GM19238 (cell line): ENCODE results near the gene MRGPRE.

Experiments used
- DNase-seq: peaks from one replicate; pipeline ENCODE4 v3.0.0; 2011; ENCODE audit warnings: low spot score; ENCODE audit not compliant: insufficient read length

Gene MRGPRE

DNA sequence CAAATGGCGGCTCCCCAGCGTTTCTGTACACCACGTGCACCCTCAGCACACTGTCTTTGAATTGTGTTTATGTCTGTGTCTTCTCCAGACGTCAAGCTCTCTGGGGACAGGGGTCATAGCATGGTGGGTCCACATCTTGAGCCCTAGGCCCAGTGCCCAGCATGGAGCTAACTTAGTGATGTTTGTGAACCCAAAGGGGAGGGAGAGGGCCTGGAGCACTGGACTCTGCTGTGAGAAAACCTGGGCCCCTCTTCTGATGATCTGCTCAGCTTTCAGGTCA, 17.9 kb downstream of the MRGPRE start:
- DNase-seq: no peak

DNA sequence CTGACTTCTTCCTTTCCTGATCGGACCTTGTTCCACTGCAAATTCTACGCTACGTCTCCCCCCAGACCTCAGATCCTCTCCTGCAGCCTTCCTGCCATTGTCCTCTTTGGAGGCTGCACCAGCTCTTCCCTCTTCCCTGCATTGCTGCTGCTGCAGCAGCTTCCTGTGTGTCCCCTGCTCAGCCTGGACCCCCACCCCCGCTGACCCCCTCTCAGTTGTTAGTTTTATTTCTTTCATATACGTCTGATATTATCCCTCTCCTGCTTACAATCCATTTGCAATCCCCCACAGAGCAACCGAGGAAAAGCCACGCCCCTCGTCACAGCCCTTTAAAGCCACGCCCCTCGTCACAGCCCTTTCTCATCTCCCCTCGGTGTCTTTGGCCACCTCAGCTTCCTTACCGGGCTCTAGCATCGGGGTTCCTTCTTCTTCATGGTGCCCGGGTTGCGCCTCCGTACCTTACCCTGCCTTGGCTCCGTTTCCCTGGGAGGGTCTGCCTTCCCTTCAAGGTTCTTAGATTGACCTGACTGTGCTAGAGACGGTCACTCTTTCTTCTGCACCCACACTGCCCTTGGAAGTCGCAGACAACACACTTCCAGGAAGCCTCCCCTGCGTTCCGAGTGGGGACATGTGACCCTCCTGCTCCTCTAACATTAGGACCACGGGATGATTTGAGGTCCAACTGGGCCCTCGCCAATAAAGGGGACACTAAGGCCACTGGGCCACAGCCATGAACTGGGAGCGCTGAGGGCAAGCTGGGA, 18.4 kb downstream of the MRGPRE start:
- DNase-seq: no peak

DNA sequence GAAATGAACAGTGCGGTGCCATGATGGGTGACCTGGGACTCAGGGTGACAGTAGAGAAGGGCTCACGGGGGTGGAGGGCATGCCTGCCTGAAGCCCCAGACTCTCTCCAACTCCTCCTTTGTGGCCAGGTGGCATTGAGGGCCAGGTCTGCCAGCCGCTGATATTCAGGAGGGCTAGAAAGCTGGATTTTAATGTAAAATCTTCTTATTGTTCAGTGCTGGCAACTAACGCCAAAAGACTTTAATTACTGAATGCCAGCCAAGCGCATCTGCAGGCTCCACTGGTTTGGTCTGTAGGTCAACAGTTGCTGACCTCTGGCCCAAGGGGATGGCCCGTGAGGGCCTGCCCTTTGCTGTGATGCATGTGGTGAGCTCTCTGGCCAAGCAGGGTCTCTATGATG, 23.9 kb downstream of the MRGPRE start:
- DNase-seq: no peak

DNA sequence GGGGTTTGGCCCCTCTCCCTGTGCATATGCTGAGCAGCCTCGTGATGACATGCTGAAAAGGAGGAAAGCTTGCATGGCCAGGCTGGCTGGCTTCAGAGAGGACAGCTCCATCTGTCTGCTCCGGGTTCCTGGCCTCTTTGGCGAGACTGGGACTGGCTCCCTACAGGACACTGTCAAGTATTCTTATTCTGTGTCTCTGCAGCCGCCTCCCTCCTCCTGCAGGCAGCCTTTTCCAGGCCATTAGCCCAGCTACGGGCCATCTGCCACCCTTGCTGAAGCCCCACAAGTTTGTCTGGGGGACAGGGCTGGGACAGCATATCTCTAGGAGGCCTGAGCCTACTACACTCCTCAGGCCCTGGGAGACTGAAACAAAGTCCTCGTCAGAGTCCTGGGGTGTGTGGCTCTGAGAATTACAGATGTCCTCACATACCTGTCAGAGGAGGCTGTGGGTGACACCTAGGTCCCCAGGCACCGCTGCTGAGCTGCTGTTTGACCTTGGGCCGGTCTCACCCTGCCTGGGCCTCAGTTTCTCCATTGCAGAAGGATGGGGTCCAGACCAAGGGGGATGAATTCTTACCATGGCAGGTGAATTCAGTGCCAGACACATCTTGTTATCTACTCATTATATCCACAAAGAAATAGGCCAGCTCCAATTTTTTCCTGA, 24.6 kb downstream of the MRGPRE start:
- no peak for DNase-seq

DNA sequence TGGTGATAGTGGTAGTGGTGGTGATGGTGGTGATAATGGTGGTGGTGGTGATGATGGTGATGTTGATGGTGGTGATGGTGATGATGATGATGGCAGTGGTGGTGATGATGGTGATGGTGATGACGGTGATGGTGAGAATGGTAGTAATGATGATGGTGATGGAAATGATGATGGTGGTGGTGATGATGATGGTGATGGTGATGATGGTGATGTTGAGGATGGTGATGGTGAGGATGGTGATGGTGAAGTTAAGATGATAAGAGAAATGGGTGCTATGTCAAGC, 25.4 kb downstream of the MRGPRE start:
- DNase-seq: no peak

DNA sequence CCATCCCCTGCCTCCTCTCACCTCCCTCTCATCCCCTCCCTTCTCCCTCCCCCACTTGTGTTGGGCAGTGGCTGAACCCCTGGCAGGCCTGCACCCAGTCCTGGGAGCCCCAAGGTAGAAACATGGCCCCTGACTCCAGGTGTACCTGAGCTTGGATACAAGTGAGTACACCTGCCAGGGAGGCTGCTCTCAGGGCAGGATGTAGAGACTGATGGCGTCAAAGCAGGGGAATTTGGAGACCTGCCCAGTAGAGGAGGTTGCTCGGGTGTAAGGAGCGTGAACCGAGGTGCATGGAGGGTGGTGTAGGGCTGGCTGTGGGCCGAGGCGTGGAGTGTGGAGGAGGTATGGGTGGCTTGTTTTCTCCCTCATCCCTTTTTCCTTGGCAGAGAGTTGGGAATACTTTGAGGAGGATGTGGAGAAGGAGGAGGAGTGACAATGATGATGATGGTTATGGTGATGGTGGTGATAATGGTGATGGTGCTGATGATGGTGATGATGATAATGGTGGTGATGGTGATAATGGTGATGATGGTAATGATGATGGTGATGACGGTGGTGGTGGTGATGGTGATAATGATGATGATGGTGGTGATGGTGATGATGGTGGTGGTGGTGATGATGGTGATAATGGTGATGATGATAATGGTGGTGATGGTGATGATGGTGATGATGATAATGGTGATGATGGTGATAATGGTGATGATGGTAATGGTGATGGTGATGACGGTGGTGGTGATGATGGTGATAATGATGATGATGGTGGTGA, 25.9 kb downstream of the MRGPRE start:
- DNase-seq: no peak

DNA sequence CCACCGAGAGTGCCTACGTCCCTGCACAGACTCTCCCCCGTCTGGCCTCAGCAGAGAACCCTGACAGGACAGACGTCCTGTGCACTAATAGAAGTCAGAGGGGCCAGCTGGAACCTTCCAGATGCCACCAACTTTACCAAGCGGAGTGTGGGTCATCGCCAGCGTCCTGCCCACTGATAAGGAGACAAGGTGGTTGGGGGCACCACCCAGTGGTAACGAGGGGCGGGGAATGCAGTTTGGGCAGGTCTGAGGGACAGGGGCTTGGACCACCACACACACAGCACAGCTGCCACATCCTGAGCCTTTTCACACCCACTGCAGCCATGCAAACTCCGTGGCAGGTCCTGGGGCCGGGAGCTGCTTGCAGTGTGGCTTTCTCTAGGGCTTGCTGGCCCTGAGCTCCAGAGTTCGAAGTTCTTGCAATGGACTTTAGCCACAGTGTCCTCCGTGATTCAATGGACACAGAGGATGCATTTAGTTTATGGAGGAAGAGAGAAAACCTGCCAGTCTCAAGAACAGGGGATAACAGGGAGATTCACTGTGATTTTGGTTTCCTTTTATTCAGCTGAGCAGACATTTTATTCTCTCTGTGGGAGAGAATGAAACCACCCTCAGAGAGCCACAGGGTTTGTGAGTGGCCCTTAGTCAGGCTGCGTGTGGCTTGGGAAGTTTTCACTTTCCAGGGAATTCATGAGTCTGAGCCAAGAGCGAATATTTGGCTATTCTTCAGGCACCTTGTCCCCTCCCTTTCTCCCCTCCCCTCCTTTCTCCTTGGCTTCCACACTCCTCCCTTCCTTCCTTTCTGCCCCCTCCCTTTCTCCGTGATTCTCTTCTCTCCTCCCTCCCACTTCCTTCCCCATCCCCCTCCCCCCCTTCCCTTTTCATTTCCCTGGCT, 26.7 kb downstream of the MRGPRE start:
- no peak for DNase-seq

DNA sequence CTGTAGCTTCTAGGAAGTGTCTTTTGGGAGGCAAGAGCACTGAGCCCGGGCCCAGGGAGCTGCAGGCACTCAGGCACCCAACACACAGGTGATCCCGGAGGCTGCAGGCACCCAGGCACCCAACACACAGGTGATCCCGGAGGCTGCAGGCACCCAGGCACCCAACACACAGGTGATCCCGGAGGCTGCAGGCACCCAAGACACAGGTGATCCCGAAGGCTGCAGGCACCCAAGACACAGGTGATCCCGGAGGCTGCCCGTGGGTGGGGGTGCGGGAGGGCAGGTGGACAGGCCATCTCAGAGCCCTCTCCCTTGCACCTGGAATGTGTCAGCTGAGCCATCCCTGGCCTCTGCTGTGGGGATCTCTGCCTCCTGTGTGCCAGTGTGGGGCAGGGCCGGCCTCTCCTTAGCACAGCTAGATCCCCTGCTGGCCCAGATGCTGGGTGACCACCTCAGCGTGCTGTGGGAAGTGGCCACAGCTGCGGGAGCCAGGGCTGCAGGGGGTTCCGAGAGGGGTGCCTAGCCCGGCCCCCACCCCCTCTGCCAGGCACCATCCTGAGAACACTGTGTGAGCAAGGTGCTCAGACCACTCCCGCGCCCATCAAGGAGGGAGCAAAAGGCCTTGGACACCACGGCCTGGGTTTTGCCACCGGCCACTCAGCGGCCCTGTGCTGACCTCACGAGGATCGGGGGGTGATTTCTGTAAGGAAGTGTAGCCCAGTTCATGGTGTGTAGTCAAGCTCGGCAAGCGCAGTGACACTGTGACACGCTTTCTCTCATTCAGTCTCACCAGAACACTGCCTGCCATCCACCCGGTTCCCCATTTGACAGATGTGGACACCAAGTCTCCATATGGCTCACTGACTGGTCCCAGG, 27.8 kb downstream of the MRGPRE start:
- no peak for DNase-seq

DNA sequence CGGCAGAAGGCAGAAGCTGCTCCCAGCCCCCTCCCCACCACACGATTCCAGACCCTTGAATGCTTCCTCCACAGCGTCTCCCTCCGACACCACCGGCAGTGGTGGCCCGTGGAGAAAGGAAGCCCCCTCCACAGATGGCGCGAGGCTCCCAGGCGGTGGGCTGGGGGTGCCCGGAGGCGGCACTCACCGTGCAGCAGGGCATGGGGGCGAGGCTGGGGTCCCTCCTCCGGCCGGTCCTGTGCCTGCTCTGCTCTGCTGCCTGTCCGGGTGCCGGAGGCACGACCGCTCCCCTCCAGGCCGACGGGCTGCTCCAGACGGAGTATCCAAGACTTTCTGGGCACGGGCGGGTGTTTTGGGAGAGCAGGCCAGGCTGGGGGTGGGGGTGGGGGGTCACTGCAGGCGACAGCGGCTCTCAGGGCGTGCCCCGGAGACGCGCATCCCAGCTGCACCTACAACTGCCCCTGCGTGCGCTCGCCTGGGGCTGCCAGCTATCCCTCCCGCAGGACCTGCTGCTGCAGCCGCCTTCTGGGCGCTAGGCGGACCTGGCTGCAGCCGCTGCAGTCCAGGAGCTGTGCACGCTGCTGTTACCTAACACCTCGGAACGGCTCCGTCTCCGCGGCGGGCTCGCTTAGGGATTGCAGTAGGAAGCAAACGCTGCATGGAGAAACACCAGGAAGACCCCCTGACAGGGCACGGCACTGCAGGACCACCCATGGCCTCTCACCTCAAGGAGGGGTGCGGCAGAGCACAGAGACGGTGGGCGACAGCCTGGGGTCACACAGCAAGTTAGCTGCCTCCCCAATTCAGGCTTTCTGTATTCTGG, 28.8 kb downstream of the MRGPRE start:
- DNase-seq: no peak

DNA sequence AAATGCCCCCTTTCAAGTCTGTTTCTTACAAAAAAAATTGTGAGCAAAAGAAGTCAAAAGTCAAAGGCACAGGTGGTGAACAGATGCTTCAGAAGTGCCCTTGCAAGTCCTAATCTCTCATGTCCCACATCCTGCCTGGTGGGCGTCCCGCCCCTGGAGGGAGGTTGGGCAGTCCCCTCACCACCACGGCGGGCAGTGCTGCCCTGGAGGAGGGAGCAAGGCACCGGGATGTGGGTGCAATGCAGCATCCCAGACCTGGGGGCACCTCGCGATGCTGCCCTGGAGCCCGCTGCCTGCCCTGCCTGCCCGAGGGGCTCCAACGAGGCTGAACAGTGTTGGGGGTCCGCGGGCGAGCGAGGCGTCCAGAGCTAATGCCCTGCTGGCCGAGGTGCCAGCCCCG, 29.5 kb downstream of the MRGPRE start:
- DNase-seq: no peak

DNA sequence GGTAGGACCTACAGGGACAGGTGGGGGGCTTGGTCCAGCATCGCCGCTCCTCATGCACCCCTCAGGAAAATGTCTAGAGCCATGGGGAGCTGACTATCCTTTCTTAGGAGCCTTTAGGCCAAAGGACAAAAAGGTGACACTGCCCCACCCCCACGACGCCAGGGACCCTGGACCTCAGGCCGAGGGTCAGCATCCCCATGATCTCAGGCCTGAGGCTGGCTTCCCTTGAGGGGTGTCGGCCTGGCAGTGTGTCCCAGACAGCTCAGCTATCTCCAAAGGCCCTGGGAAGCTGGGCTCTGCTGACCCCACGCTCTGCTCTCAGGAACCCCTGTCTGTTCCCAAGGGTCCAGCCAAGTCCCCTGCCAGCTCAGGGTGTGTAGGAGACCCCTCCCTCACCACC, 29.9 kb downstream of the MRGPRE start:
- no peak for DNase-seq

DNA sequence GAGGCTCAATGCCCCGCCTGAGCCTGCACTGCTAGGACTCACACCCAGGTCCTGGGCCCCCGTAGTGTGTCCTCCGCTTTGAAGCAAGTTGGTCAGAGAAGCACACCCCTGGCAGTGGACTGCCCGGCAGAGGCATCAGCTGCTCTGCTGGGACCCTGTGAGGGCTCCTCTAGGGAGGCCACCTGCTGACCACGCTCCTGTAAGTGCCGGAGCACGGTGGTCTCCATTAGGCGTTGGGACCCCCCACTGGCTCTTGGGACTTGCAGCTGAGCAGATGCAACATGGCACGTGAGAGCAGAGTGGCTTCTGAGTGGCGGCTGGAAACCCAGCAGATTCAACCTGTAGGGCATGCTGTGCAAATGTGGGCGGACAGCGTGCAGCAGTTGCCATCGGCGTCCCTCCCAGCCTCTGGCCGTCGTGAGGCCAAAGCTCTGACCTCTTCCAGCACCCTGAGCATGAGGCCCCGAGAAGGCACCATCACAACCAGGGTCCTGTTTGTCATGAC, 30.5 kb downstream of the MRGPRE start:
- DNase-seq: no peak

DNA sequence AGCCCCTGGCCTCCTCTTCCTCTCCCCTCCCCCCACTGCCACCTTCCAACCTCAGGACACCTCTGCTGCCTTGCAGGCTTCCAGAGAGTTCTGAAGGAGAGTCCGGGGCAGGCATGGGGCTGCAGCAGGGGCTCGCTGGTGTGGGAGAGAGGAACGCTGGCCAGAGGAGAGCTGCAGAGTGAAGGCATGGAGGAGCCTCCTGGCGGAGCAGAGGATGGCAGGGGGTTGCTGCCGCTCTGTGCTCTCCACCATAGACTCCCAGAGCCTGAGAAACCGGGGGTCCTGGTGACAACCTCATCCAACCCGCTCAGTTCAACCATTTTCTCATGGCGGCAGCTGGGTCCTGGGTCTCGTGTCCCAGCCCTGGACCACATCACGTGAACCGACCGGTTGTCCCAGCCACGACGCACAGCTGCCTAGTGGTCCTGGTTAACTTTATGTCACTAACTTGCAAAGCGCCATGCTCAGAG, 31.1 kb downstream of the MRGPRE start:
- DNase-seq: no peak

DNA sequence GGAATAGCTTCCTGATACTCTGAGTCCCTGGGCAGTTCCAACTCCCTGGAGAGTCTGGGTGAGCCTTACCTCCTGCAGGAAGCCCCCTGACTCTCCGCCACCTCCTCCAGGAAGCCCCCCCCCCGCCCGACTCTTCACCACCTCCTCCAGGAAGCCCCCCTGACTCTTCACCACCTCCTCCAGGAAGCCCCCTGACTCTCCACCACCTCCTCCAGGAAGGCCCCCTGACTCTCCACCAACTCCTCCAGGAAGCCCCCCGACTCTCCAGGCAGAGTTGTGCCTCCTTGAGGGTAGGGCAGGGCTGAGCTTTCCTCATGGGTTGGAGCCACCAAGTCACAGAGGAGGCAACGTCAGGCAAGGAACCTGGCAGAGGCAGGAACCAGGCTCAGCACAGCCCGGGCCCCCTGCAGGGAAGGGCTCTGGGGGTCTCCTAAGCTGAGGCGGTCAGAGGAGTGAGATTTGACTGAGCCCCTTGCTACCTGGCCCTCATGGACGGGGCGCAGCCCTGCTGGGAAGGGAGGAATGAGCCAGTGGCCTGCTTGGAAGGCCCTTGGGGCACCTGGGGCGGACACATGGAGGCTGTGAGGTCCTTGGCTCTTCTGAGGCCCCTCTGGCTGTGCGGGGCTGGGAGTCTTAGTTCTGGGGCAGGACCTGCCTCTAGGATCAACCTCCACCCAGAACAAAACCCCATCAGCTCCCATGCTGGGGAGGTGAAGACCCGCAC, 31.7 kb downstream of the MRGPRE start:
- no peak for DNase-seq

DNA sequence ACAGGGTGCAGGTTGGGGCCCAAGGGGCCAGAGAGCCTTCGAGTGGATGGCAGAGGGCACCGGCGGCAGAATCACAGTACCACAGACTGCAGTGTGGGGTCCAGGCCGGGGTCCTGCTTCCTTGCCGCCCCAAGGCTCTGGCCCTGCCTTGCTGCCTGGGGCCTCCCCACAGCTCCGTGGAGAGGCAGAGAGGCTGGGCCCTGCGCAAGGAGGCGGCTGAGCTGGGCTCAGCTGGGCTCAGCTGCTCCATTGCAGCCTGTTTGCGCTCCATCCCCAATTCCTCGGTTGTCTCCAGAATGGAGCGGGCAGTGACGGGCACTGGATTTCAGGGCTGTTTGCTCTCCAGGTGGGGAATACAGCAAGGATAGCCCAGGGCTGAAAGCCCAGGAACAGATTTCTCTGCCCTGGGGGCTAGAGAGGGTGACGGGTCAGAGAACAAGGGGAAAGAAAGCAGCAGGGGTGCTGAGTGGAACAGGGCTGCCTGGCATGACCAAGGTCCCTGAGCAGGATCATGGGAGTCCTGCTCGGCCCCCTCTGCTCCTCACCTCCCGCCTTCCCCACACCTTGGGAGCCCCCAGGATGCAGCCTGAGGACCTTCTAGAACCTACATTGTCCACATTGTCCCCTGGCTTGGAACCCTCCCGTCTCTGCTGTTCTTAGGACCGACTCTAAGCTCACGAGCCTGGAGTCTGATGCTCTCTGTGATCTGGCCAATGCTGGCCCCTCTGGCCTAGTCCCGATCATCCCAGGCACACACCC, 32.5 kb downstream of the MRGPRE start:
- DNase-seq: no peak

DNA sequence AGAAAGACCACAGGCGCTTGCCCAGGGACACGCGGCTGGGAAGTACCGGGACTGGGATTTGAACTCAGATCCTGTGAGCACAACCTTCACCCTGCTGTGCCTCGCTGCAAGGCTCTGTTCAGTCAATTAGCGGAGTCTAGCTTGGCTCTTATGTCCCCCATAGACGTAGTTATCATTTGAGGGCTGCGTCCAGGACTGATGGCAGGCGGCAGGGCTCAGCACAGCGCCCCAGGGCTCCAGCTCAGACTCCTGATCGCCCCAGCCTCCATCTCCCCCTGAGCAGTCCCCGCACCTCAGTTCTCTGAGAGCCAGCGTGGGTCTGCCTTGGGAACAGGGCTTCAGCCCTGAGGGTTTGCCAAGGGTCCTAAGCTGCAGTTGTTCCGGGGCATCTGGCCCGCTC, 33.4 kb downstream of the MRGPRE start:
- DNase-seq: no peak

DNA sequence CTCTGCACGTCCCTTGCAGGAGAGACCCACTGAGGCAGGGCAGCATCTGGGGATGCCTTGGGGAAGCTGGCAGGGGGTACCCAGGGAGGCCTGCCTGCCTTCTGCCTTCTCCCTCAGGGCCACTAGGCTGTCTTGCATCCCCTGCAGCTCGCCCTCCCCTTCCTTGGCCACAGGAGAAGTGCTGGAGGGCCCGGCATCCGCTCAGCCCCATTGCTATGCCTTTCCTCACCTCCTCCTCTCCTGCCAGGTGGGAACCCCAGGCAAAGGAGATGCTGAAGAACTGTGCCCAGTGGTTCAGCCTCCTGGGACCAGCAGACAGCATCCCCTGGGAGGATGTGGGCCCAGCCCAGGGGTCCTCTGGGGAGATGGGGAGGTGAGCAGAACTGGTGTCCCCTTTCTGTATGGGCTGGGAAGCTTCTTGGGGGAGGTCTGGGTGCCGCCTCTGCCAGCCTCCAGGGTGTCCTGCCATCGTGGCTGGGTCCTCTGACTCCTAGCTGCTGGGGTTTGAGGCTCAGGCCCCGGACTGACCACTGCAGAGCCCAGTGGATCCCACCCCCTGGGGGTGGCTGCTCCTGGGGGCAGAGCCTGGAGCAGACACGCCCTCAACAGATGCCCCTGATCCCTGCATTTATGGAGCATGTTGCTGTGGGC, 34.2 kb downstream of the MRGPRE start:
- DNase-seq: no peak
